Stimulated activated CD4-positive, alpha-beta T cell treated with anti-CD3 and anti-CD28 coated beads, Interleukin-1b, Interleukin-23, amount 100 ng/mL, for 4 hours (primary cell): ENCODE measurements around the gene CALML4.
A peak's percentile ranks its signal among the peaks of the same experiment; 100 is the strongest.
"Not testable (repeated sequence)": the region's sequence is repeated elsewhere in the genome, so short reads cannot be mapped to it uniquely, and the experiment has no call there.

Experiments used
- DNase-seq, 2 donors: peaks; one replicate each; pipeline ENCODE4 v3.0.0-alpha.2; 2020; ENCODE audit warnings: low read depth in 2 of 2

Gene CALML4

DNA sequence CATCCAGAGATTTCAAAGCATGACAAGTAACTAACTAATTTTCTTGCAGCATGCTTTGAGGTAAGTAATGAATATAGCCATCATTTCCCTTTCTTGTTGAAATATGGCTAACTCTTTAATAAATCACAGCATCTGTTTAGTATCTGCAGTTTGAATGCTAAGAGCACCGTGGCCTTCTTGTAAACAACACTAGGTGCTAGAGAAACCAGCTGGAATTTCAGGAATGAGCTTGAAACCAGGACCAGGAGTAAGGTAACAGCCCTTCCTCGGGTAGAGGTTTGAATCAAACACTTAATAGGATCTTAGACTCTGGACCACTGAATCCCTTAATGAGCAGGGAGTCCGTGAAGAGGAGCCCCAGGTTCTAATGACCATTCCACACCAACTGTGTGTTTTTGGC is 13.6 kb downstream of the CALML4 start:
- DNase-seq = no peak

DNA sequence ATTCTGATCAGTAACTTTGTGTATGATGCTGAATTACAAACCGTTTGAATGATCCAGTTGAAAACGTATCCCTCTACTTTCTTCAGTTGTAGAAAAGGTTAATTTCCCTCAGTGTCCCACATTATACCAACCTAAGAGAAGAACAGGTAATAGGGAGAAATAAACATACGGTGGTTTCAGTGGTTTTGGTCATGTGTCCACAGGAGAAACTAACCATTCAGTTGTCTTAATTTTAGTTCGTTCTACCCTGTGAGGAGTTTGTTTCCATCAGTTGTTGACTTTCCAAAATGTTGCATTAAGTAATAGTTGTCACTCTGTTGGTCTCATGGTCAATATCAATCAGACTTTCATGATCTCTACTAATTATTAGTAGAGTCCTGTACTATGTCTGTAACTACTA is 15.1 kb downstream of the CALML4 start:
- DNase-seq = no peak

DNA sequence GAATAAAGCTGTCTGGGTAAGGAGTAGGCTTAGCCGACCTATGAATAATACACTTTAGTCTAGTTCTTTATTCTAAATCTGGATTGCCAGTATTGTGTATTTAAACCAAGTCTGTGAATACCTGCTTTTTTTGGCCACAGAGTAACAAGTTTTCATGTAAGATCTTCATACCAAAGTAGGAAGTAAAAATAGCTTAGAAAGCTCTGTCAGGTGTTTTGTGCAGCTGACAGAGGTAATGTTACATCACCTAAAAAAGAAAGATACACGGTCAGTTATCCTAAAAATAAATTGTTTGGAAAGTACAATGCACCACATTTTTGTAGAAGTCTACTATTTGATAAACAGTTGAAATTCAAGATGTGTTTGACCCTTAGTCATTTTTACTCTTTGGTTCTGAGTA is 16.5 kb downstream of the CALML4 start:
- DNase-seq = no peak

DNA sequence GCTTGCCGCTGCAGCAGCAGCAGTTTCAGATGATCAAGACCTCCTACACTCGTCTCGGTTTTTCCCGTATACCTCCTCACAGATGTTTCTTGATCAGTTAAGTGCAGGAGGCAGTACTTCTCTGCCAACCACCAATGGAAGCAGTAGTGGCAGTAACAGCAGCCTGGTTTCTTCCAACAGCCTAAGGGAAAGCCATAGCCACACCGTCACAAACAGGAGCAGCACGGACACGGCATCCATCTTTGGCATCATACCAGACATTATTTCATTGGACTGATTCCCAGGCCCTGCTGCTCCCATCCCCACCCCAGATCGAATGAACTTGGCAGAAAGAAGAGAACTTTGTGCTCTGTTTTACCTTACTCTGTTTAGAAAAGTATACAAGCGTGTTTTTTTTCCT is 17.6 kb downstream of the CALML4 start:
- DNase-seq = no peak

DNA sequence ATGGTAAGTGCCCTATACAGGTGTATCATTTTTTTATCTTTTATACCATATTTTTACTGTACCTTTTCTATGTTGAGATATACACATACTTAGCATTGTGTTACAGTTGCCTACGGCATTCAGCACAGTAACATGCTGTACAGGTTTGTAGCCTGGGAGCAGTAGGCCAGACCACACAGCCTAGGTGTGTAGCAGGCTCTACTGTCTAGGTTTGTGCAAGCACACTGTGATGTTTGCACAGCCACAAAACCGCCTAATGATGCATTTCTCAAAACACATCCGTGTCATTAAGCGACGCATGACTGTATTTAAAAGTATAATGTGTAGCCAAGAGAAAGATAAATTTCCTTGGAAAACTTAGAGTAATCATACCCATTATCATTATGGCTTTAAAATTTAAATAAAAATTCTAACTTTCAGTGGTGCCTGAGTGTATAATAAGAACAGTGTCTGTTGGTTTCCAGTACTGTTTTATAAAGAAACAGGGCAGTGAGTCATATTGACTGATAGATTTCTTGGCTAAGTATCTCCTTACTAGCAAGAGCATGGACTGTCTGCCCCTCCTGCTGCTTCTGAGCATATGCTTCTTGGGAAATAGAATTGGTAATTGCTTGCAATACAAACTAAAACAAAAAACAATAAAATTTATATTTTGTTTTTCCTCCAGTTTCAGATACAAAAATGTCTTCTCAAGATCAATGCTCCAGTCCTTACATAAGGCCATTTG is 18.3 kb downstream of the CALML4 start:
- no peak for DNase-seq

DNA sequence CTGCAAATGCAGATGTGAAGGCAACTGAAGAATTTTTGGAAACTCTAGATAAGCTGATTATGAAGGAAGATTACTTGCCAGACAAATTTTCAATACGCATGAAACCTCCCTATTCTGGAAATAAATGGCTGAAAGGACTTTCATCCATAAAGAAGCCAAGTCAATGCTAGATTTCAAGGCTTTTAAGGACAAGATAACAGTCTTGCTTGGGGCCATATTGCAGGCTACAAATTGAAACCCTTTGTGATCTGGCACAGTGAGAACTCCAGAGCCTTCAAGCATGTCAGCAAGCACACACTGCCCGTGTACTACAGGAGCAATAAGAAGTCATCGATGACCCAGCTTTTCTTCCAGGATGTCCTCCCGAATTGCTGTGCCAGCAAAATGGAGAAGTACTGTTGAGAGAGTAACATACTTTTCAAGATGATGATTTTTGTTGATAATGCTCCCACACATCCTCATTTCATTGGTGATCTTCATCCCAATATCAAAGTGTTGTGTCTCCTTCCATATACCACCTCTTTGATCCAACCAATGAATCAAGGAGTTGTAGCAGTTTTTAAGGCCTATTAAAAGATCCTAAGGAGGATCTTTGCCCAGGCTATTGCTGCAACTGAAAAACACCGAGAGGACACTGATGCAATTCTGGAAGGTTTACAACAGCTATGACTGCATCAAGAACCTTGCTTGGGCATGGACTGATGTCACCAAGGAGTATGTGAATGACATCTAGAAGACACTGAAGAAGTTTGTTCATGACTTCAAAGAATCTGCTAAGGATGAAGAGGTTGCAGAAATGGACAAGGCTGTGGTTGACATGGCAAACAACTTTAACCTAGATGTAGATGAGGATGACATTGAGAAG is 20.3 kb downstream of the CALML4 start:
- DNase-seq = no peak

DNA sequence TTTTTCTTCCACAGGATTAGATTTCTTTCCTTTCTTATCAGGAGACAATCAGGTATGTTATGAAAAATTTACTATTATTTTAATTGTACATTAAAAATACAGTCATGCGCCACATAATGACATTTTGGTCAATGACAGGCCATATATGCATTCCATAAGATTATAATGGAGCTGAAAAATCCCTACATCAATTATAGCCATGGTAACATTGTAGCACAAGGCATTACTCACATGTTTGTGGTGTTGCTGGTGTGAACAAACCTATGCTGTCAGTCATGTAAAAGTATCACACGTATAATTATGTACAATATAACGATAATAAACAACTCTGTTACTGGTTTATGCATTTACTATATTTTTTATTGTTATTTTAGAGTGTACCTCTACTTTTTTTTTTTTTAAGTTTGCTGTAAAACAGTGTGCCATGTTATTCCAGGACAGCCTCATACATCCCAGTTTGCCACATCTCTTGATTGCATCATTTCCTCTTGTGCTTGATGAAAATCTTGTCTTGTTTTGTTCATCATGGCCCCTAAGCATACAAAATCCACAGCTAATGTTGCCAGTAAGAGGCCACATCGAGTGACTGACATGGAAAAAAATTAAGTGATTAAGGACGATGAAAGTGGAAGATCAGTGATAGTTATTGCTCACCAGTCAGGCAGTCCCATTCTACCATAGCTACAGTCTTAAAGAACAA is 21.4 kb downstream of the CALML4 start:
- DNase-seq = no peak

DNA sequence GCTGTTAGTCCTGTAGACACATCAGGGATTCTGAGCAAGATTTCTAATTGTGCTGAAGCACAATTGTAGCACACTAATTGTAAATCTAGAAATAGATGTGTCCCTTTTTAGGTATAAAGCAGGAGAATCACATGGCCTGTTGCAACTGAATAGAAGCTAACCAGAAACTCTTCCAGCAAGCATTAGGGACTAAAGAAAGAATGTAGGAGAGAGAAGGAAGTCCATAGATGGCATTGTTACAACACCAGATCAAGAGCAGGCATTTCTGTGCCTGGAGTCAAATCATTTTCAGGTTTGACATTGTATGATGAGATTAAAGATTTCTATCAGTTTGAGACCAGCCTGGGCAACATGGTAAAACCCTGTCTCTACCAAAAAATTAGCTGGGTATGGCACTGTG is 27.4 kb downstream of the CALML4 start:
- DNase-seq = no peak

DNA sequence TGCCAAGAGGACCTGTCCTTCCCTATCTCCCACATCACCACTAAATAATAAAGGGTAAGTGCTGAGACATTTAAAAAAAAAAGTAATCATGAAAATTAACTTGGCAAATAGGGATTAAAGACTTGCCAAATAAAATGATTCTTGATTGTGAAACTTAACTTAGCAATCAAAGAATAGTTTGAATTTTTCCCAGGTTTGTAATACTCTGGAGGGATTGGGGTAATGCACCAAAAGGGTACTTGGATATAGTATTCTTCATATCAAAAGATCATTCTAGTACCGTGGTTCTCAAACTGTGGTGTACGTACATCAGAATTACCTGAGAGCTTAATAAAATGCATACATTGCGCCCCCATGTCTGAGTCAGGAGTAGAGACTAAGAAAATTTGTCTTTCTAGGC is 28.5 kb downstream of the CALML4 start:
- no peak for DNase-seq

DNA sequence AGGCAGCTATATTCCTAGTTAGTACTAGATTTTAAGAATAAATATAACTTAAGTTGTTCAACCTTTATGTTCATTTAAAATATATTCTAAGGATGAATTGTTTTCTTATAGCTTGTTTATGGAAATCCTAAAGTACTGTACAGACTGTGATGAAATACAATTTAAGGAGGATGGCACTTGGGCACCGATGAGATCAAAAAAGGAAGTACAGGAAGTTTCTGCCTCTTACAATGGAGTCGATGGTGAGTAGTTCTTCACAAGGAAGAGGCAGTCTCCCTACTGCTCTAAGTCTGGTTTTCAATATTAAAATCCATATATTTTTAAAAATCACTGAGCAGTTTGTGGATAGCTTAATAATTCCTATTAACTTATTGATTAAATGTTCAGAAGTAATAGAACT is 29.6 kb downstream of the CALML4 start:
- no peak for DNase-seq

DNA sequence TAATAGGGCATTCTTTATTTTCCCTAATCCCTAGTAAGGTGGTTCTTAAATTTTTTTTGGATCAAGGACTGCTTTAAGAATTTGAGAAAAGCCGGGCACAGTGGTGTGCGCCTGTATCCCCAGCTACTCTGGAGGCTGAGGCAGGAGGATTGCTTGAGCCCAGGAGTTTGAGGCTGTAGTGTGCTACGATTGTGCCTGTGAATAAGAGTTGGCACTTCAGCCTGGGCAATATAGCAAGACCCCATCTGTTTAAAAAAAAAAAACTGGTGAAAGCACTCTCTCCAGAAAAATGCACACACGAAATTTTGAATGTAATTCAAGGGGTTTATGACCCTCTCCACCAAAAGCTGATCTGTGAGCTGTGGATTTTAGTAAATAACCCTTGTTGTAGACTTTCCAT is 32.0 kb downstream of the CALML4 start:
- no peak for DNase-seq

DNA sequence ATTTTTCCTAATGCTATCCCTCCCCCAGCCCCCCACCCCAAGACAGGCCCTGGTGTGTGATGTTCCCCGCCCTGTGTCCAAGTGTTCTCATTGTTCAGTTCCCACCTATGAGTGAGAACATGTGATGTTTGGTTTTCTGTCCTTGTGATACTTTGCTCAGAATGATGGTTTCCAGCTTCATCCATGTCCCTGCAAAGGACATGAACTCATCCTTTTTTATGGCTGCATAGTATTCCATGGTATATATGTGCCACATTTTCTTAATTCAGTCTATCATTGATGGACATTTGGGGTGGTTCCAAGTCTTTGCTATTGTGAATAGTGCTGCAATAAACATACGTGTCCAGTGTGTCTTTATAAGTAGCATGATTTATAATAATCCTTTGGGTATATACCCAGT is 33.1 kb downstream of the CALML4 start:
- not testable (repeated sequence) for DNase-seq

DNA sequence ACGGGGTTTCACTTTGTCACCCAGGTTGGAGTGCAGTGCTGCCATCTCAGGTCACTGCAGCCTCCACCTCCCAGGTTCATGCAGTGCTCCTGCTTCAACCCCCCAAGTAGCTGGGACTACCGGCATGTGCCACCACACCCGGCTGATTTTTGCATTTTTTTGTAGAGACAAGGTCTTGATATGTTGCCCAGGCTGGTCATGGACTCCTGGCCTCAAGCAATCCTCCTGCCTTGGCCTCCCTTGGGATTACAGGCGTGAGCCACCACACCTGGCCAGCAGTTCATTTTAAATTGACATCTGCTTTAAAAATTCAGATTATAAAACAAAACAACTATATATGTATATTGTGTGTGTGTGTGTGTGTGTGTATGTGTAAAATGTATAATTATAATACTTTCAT is 38.3 kb downstream of the CALML4 start:
- DNase-seq = no peak

DNA sequence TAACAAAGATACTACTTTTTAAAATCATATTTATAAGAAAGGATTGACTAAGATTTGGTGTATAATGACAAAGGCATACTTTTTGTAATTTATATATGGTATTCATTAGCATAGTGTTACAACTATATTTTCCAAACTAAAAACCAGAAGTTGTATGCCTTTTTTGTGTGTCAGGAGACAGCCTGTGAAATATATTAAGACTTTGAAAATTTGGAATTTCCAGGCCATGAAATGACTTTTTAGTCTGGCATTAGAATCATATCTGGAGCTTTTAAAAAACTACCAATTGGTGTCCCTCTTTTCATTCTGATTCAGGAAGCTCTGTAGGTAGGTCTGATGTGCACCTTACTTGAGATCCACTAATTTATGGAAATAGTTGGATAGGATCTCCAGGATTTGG is 41.9 kb downstream of the CALML4 start:
- DNase-seq = no peak

DNA sequence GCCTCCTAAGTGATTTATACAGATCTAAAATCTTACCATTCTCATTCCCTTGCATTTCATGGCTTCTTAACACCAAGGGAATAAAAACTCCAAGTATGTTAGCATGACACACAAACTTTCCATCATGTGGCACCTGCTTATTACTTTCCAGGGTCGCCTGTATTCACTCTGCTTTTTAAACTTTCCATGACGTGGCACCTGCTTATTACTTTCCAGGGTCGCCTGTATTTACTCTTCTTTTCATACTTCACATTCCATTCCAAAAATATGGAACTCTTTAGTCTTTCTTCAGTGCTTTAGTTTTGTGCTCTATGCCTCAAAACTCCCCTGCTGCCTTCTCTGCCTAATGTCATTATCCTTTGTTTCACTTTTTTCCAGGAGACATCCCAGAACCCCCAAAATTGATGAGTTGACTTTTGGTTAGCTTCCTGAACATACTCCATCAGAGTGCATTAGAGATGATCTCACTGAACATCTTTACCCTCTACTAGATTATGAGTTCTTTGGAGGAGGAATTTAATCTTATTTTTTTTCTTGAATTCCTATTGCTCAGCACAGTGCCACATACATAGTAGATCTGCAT is 47.0 kb downstream of the CALML4 start:
- no peak for DNase-seq

DNA sequence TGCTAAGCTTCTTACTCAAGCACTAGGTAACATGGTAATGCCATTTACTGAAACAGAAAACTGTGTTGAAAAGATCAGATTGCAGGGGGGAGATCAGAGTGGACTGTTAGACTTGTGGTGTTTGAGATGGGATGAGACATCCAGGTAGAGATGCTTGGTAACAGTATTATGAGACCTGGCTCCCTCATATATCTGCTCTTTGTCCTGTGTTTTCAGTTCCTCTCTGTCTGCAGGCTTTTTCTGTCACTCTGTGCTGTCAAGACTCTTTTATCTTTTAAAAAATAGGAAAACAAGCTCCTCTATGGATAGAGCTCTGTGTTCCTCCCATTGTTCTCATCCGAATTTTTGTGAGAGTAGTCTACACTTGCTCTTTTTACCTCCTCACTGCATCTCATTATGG is 48.1 kb downstream of the CALML4 start:
- no peak for DNase-seq

DNA sequence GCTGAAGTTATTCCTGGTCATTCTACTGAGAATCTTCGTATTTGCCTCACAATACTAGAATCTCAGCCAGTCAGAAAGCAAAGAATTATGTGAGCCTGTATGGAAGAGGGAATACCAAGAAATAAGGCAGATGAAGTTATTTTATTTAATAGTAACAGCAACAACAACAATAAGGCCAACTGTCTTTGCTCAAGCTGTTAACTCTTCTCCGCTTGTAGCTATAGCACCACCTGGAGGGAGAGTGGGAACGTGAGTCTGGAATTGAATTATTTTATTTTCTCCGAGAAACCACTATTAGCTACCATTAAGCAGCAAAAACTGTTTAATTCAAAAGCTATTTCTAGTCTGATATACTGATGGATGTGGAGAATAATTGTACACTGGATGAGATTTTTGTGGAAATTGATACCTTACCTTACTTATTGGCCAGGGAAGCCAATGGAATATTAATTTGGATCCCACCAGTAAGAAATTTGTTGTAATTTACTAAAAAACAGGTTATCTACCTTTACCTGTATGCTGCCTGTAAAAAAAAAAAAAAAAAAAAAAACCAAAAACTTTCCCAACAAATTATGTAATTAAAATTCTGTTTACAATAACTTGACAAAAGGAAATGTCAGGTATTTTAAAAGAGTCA is 50.1 kb downstream of the CALML4 start:
- peak in 1 of 2 donors; percentile 5 for DNase-seq

DNA sequence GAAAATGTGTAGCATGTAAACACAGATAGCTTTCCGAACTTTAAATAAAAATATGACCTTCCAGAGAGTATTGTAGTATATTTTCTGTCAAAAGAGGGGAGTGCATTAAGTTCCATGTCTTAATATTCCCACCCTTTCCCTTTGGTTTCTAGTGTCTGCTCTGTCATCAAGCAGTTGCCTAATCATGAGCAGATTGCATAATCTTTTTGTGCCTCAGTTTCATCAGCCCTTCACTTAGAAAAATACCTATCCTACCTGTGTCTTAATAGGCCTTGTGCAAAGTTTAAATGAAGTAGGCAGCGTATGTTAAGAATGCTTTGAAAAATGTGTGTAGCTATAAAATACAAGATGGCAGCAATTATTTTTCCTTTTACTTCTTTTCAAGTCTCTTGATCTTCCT is 52.8 kb downstream of the CALML4 start:
- DNase-seq = no peak

DNA sequence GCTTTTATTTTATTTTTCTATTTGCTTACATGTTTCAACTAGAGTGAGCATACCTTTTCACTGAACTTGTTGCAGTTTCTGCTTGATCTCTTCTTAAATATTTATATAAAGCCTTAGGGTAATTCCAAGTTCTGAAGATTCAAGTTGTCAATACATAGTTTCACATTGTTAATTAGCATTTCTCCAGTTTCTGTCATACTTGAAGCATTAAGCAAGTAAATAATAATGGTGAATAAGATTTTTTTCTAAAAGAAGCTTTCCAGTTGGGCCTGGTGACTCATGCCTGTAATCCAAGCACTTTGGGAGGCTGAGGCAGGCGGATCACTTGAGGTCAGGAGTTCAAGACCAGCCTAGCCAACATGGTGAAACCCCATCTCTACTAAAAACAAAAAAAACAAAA is 53.9 kb downstream of the CALML4 start:
- DNase-seq = no peak

DNA sequence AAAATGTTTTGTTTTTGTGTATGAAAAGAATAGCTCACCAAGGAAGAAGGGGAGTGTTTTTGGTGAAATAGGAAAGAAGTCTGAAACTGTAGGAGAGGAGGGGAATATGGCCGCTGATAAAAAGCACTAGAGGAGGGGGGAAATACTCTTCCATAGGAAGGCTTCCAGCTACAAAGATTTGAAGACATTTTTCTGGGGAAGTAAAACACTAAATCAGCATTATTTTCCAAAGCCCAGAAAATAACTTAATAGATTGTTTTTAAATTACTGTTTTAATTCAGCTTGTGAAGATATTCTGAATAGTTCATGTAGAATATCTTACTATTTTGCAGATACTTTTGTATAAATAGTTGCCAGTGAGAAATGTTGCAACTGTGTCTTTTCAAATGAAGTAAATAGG is 54.9 kb downstream of the CALML4 start:
- no peak for DNase-seq

DNA sequence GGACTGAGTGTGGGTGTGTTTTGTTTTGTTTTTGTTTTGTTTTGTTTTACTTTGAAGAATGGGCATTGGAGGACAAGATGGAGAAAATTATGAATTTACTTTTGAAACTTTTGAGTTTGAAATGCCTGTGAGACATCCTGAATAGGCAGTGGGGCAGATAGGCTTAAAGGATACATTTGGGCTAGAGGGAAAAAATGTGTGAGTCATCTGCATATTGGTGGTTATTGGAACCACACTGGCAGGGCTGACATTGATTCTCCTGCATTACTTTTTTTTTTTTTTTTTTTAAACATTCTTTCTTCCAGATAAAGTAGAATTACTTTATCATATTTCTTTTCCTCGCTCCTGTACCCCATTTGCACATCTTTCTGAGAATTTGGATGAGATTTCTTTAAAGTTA is 56.1 kb downstream of the CALML4 start:
- DNase-seq = no peak

DNA sequence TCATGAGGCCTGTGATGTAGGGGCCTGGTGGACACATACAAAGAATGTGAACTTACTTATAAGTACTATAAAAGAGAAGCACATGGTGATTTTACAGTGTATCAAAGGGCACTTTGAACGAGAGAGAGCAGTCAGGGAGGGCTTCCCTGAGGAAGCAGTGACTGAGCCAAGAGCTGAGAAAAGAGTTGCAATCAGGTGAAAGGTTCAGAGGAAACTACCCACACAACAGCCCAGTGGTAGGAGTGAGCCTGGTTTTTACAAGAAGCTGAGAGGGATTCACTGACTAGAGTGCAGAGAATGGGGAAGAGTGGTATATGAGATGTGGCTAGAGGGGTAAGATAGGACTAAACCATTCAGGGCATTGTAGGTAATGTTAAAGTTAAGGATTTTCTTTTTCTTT is 57.1 kb downstream of the CALML4 start:
- DNase-seq = no peak
